C4-2B (cell line): Measurements from ENCODE around the gene COL13A1.

Source experiments
- ZFX ChIP-seq: fragments of 450-650 bp; IDR thresholded peaks from 2 replicates; pipeline ENCODE4 v1.6.1; 2017
- TF ChIP-seq, protein P1 (sequence below): fragments of 450-650 bp; conservative IDR thresholded peaks from 2 replicates; pipeline ENCODE4 v1.5.1; 2017; ENCODE audit warnings: mild to moderate bottlenecking

DNA sequence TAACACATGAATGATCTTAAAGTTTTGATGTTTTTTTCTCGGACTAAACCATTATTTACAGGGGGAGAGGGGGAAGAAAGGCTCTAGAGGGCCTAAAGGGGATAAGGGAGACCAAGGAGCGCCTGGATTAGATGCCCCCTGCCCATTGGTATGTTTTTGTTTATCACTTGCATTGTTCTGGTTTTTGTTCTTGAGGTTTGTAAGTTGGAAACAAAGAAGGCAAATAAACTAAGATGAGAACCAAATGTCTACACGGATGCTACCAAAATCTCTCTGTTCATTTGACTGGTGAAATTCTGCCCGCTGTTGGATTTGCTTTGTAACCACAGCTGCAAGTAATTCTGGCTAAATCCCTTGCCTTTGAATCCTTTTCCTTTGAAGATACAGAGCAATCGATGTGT lies 151.1 kb downstream of the COL13A1 start:
- TF ChIP-seq, protein P1, sequence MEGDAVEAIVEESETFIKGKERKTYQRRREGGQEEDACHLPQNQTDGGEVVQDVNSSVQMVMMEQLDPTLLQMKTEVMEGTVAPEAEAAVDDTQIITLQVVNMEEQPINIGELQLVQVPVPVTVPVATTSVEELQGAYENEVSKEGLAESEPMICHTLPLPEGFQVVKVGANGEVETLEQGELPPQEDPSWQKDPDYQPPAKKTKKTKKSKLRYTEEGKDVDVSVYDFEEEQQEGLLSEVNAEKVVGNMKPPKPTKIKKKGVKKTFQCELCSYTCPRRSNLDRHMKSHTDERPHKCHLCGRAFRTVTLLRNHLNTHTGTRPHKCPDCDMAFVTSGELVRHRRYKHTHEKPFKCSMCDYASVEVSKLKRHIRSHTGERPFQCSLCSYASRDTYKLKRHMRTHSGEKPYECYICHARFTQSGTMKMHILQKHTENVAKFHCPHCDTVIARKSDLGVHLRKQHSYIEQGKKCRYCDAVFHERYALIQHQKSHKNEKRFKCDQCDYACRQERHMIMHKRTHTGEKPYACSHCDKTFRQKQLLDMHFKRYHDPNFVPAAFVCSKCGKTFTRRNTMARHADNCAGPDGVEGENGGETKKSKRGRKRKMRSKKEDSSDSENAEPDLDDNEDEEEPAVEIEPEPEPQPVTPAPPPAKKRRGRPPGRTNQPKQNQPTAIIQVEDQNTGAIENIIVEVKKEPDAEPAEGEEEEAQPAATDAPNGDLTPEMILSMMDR = no peak
- TF ChIP-seq ZFX = no peak
